COLO829 (cell line): ENCODE results near the gene LRRC75A.
A peak's percentile ranks its signal among the peaks of the same experiment; 100 is the strongest.

Experiments used
- DNase-seq: peaks from one replicate; pipeline ENCODE4 v3.0.0; 2012; ENCODE audit warnings: low spot score

Gene LRRC75A

DNA sequence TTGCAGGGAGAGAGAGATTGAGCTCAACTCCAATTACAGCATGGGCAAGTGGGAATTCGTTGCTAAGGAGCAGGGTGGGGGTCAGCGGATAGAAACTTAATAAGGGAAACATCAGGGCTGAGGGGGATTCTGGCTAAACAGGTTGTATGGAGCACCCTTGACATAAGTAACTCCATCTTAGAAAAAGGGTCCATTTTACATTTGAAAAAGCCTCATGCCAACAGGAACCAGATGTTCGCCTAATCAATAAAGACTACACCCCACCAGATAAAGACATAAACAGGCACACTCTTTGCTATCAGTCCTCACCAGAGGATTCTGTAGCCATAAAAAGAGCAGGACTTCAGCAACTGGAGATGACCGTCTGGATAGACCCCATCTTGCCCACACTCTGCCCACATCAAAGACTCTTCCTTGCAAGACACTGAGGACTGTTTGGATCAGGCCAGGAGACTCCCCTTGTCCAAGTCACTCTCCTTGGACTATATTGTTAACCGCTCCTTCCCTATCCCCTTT lies 1.6 kb upstream of the LRRC75A start:
- no peak for DNase-seq

DNA sequence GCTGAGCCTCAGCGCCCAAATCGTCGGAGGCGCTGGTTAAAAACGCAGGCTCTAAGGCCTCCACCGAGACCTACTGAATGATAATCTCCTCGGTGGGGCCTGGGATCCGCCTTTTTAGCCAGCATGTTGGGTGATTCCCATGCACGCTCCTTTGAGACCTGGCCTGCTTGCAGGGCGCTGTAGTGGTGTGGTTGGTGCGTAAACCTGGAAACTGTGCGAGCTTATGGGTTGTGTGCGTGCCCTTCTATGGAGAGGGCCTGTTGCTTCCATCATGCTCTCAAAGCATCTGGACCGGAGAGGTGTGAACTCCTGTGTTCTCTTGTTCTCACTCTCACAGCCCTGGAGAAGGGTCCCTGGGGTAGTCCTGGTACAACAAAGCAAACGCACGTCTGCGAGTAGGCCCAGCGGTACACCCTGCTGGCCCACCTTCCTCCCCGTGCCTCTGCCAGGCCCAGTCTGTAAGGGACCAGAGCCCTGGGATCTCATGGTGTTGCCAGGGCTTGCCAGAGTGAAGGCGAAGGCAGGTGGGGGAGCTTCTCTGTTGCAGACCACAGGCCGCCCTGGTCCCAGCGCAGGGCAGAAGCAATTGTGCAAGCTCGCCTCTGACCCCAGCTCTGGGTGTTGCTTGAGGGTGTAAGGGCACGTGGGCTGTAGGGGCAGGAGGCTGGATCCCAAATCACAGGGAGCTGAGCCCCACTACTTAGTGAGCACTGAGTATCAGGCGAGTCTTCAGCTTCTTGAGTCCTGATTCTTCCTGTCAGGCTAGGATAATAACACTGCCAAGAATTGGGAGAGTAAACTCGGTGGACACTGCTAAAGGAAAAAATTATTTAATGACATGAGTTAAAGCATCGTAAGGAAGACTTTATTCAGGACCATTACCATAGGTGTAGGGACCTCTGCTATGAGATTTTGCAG lies 879 bp upstream of the LRRC75A start:
- no peak for DNase-seq

DNA sequence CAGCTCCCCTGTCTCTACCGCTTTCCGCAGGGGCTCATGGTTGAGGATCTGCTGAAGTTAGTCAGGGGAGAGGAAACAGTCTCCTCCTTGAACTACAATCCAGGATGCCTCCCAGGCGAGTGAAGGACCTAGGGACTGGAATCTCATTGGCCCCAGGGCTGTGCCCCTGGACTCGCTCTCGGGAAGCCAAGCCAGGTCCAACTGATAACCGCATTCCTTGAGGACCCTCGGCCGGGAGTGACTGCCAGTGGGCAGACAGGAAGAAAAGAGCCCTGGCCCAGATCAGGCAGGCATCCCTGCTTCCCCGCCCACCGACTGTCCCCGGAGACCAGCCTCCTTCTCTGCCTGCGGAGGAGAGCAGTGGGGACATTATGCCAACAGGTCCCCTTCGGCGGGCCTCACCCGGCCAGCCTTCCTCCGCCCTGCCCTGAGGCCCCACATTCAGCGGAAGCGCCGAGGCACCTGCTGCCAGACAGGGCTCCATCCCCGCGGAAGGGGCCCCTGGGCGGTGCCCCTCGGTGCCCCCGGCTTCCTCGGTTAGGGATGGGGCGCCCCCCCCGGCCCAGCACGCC lies 776 bp downstream of the LRRC75A start:
- DNase-seq, result no peak

- no peak for DNase-seq
Measured at GRCh38 chr17:16489431-16489830, 2.6 kb downstream of the LRRC75A start.

GRCh38 chr17:16488968-16489337 lies 3.0 kb downstream of the LRRC75A start:
- no peak for DNase-seq

GRCh38 chr17:16488186-16488967 lies 3.6 kb downstream of the LRRC75A start:
- DNase-seq, result no peak

GRCh38 chr17:16486373-16487250 lies 5.4 kb downstream of the LRRC75A start:
- DNase-seq, result peak; percentile 24

- DNase-seq, result no peak
Measured at GRCh38 chr17:16484445-16485175, 7.4 kb downstream of the LRRC75A start.

- no peak for DNase-seq
Measured at GRCh38 chr17:16483021-16483645, 8.9 kb downstream of the LRRC75A start.

DNA sequence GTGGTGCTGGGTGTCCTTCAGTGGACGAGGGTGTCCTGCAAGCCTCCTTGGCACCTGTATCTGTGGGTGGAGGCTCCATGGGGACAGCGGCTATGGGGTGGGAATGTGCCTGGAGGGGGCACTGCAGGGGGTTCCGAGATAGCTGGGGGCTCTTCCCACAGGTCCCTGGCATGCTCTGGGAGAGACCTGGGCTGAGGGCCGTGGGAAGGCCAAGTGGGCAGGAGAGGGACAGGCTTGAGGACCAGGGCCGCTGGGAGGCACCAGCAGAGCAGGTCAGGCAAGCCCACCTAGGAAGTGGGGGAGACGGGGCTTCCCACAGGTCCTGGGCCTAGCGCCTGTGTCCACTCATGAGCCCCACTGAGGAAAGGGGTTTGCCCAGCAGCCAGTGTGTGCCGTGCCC lies 9.7 kb downstream of the LRRC75A start:
- no peak for DNase-seq

GRCh38 chr17:16480995-16481394 lies 11.0 kb downstream of the LRRC75A start:
- no peak for DNase-seq

DNA sequence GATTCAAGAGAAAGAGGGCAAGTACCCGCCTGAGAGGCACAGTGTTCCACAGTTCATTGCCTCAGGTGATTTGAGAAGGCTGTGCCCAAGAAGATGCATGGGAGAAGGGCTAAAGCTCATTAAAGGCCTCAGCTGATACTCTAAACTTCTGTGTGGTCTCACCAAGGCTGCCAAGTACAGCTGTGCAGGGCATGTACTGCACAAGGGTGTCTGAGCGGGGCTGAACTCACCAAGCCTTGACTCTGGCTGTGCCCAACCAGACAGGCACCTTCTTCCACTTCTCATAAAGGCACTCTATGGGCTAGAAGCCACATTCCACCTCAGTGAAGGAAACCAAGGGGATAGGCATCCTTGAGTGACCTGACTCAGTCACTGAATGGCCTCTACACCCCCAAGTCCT lies 12.7 kb downstream of the LRRC75A start:
- DNase-seq, result no peak

DNA sequence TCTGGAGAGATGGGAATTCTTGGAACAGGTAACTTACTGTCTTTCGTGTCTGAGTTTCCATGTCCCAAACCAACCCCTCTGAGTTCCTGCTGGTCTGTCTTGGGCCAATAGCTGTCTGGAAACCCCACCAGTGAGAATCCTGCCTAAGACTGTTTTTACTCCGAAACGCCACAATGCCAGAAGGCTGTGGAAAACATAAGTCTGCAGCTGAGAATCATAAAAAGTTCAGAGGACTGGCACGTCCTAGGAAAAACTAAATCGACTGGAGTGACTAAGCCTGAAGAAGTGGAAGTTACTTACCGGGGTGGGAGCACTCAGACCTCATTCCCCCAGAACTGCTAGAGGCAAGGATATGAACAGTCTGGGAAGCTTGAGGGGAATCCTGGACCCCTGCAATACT lies 13.3 kb downstream of the LRRC75A start:
- no peak for DNase-seq

- no peak for DNase-seq
Measured at GRCh38 chr17:16477666-16478065, 14.3 kb downstream of the LRRC75A start.

DNA sequence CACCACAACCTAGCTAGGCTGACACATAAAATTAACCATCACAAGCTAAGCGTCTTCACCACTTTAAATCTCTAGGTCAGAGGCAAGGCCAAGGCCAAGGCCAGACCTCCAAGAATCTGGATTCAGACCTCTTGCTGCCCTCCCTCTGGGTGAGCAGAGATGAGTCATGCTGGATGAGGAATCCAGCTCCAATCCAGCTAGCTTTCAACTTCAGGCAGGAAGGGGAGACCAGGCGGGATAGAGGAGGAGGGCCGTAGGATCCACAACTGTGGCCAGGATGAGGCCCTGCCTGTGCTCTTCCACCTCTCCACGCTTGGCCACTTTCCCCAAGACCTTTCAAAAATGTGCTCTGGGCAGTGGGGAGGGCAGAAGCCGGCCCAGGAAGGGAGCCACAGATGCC lies 14.7 kb downstream of the LRRC75A start:
- peak; percentile 63 for DNase-seq

- DNase-seq, result no peak
Measured at GRCh38 chr17:16475179-16475704, 16.8 kb downstream of the LRRC75A start.

DNA sequence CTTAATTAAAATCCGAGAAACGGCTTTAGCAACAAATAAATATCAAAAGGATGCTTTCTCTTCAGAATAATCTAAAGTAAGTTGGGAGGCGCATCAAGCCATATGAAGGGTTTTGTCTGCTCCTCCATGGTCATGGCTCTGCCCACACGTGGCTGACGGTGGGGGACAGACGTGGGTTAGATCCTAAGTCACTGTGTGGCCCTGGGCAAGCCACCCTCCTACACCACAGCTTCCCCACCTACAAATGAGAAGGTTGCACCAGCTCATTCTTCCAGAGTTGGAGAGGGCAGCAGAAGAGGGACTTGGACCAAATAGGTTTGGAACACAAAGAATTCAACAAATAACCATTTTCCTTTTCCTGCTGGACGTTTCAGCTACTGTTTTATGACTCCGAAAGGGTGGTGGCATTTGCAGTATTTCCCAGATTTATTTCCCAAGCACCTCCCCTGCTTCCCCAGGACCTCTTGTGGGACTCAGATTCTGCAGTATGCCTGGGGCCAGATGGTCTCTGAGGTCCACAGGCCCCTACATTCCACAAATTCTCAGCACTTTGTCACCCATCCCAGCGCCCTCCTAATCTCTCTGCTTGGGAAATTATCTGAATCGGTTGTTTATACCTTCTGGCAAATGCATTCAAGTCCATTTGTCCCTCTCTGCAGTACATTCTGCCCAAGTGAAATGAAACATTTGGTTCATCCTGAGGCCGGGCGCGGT lies 17.8 kb downstream of the LRRC75A start:
- no peak for DNase-seq

- no peak for DNase-seq
Measured at GRCh38 chr17:16473044-16474011, 18.7 kb downstream of the LRRC75A start.
